ENCODE data around the gene ADAM12.
A peak's percentile ranks its signal among the peaks of the same experiment; 100 is the strongest.

The ADAM12 gene

DNA sequence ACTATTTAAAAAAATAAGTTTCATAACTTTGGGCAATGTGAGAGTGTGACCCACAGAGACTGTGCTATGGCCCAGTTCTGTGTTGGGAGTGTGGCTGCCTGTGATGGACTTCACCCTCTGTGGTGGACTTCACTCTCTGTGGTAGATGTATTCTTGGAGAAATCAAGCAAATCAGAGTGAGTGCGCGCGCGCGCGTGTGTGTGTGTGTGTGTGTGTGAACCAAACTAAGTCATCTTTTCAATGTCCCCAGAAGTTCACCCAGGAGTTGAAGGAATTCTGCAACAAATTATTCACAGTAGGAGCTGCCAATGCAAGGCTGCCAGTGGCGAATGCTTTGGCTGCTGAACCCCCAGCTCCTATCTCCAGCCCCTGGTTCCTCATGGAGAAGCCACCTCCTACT is 184.5 kb downstream of the ADAM12 start:
- H3K4me3 ChIP-seq (ENCODE audit: low read depth, low read length) = no peak overlapping the region
- TF ChIP-seq, protein P1, sequence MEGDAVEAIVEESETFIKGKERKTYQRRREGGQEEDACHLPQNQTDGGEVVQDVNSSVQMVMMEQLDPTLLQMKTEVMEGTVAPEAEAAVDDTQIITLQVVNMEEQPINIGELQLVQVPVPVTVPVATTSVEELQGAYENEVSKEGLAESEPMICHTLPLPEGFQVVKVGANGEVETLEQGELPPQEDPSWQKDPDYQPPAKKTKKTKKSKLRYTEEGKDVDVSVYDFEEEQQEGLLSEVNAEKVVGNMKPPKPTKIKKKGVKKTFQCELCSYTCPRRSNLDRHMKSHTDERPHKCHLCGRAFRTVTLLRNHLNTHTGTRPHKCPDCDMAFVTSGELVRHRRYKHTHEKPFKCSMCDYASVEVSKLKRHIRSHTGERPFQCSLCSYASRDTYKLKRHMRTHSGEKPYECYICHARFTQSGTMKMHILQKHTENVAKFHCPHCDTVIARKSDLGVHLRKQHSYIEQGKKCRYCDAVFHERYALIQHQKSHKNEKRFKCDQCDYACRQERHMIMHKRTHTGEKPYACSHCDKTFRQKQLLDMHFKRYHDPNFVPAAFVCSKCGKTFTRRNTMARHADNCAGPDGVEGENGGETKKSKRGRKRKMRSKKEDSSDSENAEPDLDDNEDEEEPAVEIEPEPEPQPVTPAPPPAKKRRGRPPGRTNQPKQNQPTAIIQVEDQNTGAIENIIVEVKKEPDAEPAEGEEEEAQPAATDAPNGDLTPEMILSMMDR (IDR thresholded peaks at IDR 0.05; ENCODE audit: insufficient read depth, low read length, missing control alignments) = no peak
- DNase-seq (ENCODE audit: low read depth, low spot score) = no peak
- CTCF ChIA-PET = interaction anchor here (0.9 kb wide), 2 partner anchors 221 to 300 kb away, joined by 3 read pairs; no protein-coding TSS in a partner anchor
- POLR2A ChIA-PET = interaction anchor here (1.6 kb wide), 1 partner anchor 269 kb away, joined by 6 read pairs; no protein-coding TSS in a partner anchor

DNA sequence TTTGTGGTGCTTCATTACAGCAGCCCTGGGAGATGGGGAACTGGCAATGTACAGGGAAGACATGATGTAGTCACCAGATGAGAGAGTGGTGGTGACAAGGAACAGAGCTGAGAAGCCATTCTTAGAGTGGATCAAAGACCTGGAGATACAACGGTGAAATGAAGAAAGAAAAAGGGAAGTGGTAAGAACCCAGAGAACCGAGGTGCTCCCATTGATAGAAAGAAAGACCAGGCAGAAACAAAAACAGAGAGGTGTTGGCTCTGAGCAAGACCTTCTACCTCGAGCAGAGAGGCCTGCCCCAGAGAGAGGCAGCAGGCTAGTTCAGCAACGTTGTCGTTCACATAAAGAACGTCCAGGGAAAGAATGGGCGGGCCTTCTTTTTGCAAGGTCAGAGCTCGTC is 186.7 kb downstream of the ADAM12 start:
- no peak for DNase-seq (ENCODE audit: low read depth, low spot score)
- ChIA-PET CTCF (interaction anchor here (1.3 kb wide), 1 partner anchor 17 kb away, joined by 4 read pairs; no protein-coding TSS in a partner anchor), POLR2A (interaction anchor here (0.6 kb wide), 1 partner anchor 186 kb away, joined by 3 read pairs; no protein-coding TSS in a partner anchor)
- TF ChIP-seq, protein P1 (IDR thresholded peaks at IDR 0.05; ENCODE audit: insufficient read depth, low read length, missing control alignments) = no peak
- H3K4me3 ChIP-seq (ENCODE audit: low read depth, low read length) = no peak overlapping the region

DNA sequence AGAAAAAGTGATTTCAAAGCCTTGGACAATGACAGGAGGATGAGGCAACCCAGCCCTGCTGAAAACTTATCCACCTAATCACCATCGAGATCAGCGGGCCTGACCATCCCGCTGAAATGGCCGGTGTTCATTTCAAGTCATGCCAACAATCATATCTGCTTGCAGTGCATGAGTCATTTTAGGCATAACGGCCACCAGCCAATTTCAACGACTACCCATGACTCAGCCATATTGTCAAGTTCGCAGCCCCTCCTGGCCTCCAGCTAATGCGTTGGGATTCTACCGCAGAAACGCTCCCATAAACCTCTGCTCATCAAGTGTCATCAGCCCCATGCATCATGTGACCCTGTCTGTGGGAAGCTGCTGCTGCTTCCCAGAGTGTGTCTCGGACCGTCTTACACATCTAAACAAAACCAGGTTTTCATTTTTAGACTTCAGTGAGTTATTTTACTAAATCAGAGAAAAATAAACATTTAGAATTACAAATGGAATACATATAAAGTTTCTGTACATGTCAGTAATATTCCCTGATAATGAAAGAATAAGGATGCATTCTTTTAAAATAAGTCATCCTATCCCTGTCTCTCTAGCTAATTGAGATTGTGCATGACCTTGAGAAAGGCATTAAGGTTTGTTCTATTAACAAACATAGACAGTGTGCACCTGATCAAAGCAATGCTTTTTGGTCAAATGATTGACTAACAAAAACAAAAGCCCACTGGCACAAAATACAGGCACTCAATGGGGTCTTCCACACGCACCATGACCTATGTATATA is 188.9 kb downstream of the ADAM12 start:
- no peak overlapping the region for H3K4me3 ChIP-seq (ENCODE audit: low read depth, low read length)
- ChIA-PET CTCF (interaction anchor here (1.2 kb wide), 1 partner anchor 17 kb away, joined by 3 read pairs; no protein-coding TSS in a partner anchor), POLR2A (interaction anchor here (0.7 to 1.2 kb wide), 3 partner anchors 9 to 53 kb away, joined by 3 to 4 read pairs (median 3); no protein-coding TSS in a partner anchor)
- peak; percentile 99 for DNase-seq (ENCODE audit: low read depth, low spot score)
- TF ChIP-seq, protein P1 (IDR thresholded peaks at IDR 0.05; ENCODE audit: insufficient read depth, low read length, missing control alignments) = no peak

DNA sequence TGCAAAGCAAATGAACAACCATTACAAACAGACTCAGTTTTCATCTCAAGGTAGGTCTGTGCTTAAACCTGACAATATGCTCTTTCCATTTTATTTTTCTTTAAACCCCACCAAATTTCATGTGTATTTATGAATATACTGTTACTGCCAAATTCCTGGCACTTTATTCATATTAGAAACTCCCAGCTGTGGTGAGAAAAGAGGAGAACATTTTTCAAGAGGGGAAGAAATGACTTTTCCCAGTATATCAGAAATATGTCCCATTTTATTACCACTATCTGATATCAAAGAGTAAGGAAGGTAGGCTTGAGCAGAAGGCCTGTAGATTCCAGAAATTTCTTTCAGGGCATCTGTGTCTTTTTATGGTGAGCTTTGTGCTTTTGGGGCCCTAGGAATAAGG is 189.6 kb downstream of the ADAM12 start:
- ChIA-PET POLR2A (interaction anchor here (0.9 to 1.2 kb wide), 2 partner anchors 8 to 10 kb away, joined by 3 to 4 read pairs; no protein-coding TSS in a partner anchor), CTCF (no interaction called here)
- no peak for DNase-seq (ENCODE audit: low read depth, low spot score)
- TF ChIP-seq, protein P1 (IDR thresholded peaks at IDR 0.05; ENCODE audit: insufficient read depth, low read length, missing control alignments) = no peak
- H3K4me3 ChIP-seq (ENCODE audit: low read depth, low read length) = no peak overlapping the region

DNA sequence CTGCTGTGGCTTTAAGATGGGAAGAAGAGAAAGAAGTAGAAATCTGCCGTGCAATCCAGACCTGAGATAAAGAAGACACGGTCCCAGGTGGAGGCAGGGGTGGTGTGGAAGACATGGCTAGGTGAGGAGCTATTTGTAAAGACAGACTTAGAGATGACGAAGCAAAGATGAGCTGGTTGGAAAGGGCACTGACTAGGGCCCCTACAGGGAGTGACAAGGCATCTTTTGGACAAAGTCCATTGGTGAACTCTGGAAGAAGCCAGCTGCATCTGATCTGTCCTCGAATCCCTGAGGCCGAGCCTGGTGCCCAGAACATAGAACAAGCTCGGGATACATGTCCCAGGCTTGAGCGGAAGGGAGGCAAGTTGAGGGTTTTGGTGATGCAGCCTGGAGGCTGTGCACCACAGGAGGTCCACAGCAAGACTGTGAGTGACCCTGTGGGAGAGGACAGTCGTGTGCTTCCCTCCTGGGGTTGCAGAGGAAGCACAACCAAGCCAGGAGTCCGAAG is 191.2 kb downstream of the ADAM12 start:
- TF ChIP-seq, protein P1 (IDR thresholded peaks at IDR 0.05; ENCODE audit: insufficient read depth, low read length, missing control alignments) = no peak
- CTCF ChIA-PET = no interaction called here
- DNase-seq (ENCODE audit: low read depth, low spot score) = no peak
- POLR2A ChIA-PET = no interaction called here
- no peak overlapping the region for H3K4me3 ChIP-seq (ENCODE audit: low read depth, low read length)

DNA sequence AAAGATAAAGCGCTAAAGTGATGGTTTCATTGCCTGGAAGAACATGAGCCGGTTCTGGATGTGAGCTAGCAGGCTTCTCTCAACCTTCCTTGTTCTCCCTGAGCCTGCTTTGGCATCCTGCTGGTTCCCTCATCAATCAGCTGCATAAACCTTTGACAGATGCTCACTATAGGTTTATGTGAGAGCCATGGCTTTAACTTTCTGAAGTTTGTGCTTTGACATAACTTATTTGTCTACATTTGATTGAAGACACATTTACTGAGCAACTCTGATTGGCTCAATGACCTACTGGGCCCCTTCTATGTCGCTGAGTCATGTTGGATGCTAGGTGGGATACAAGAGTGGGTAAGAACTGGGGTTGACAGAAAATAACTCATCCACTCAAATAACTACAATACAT is 192.0 kb downstream of the ADAM12 start:
- ChIA-PET POLR2A (no interaction called here), CTCF (interaction anchor here (1.1 kb wide), 1 partner anchor 79 kb away, joined by 3 read pairs; no protein-coding TSS in a partner anchor)
- TF ChIP-seq, protein P1 (IDR thresholded peaks at IDR 0.05; ENCODE audit: insufficient read depth, low read length, missing control alignments) = no peak
- H3K4me3 ChIP-seq (ENCODE audit: low read depth, low read length) = no peak overlapping the region
- DNase-seq (ENCODE audit: low read depth, low spot score) = no peak

Data from AG04449 (cell line).